AG10803 (cell line): Measurements from ENCODE around the gene ACAN.

ENCODE experiments used
- DNase-seq: peaks from one replicate; pipeline ENCODE4 v3.0.0; 2010; ENCODE audit warnings: low read depth
- H3K4me3 ChIP-seq: 2 replicates; pipeline ENCODE4 v1.5.1; 2011; ENCODE audit warnings: mild to moderate bottlenecking, low read length, control low read depth
- CTCF ChIP-seq: conservative IDR thresholded peaks from 2 replicates; pipeline ENCODE4 v1.5.1; 2011; ENCODE audit warnings: mild to moderate bottlenecking, low read length, control low read depth, inconsistent platforms

ACAN gene

DNA sequence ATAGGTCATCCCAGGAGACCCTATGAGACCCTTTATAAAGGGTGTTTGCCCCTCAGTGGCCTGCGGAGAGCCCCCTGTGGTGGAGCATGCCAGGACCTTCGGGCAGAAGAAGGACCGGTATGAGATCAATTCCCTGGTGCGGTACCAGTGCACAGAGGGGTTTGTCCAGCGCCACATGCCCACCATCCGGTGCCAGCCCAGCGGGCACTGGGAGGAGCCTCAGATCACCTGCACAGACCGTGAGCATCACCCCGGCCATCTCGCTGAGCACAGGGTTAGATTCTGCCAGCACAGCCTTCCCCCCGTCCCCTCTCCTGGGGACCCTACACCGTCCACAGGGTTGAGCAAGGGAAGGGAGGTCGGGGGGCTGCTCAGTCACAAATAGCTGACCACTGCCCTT, 70.5 kb downstream of the ACAN start:
- TF ChIP-seq CTCF: no peak
- DNase-seq: no peak
- no peak overlapping the region for H3K4me3 ChIP-seq

DNA sequence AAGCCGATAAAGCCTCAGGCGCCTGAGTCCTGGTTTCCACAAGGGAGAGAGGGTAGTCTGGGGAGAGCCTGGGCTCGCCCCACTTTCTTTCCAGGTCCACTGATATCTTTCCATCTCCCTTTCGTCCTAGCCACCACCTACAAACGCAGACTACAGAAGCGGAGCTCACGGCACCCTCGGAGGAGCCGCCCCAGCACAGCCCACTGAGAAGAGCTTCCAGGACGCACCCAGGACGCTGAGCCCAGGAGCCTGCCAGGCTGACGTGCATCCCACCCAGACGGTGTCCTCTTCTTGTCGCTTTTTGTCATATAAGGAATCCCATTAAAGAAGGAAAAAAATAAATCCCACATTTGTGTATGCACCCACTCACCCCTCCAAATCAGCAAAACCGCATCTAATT, 71.0 kb downstream of the ACAN start:
- no peak for TF ChIP-seq CTCF
- H3K4me3 ChIP-seq: no peak overlapping the region
- no peak for DNase-seq

DNA sequence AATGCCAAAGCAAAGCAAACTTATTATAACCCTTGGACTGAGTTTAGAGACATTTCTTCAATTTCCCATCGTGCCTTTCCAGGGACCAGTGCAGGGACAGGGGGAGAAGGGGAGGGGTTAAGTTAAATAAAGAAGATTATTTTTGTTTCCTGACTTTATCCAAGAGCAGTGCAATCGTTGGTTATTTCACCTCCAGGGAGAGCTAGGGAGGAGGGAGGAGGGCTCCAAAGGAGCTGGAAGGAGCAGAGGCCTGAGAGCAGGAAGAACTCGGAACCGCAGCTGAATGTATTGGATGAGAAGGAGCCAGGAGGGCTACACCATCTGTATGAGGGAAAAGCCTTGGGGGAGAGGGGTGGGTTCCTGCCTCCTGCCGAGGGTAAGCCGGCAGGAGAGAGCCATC, 71.4 kb downstream of the ACAN start:
- no peak for TF ChIP-seq CTCF

GRCh38 chr15:88876573-88876972, 73.3 kb downstream of the ACAN start:
- no peak overlapping the region for H3K4me3 ChIP-seq
- no peak for DNase-seq
- no peak for TF ChIP-seq CTCF

More for the DNA sequence above, 71.4 kb downstream of the ACAN start:
- DNase-seq: no peak
- H3K4me3 ChIP-seq: no peak overlapping the region

DNA sequence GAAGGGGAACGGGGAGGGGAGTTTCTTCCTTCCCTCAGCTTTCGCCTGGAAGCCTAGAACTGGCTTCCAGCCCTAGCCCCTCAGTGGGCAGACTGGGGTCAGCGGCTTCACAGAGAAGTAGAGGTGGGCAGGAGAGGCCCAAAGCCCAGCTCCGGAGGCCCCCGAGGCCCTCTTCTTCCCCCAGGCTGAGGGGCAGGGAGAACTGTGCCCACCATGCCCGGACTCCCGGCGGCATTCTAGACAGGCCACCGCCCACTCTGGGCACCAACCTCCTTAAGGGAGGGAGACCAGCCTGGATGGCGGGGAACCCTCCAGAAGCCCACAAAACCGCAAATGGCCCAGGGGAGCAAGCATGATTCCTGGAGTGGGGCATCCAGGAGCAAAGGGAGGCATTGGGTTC, 74.2 kb downstream of the ACAN start:
- no peak for TF ChIP-seq CTCF
- DNase-seq: no peak
- H3K4me3 ChIP-seq: no peak overlapping the region

DNA sequence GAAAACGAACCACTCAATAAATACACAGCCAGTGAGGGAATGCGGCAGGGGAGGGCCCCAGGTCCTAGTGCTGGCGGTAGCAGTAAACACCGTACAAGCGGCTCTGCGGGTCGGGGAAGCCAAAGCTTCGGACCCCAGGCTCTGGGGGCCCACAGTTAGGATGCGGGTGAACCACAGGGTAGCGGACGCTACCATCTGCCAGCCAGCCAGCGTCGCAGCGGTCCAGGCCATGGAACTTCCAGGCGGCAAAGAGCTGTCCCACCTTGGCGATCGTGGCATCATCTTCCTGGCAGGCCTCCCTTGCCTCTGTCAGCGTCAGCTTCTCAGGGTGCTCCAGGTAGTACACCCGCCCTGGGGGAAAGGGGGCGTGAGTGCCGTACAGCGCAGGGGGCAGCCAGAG, 74.7 kb downstream of the ACAN start:
- DNase-seq: no peak
- no peak overlapping the region for H3K4me3 ChIP-seq
- TF ChIP-seq CTCF: no peak

DNA sequence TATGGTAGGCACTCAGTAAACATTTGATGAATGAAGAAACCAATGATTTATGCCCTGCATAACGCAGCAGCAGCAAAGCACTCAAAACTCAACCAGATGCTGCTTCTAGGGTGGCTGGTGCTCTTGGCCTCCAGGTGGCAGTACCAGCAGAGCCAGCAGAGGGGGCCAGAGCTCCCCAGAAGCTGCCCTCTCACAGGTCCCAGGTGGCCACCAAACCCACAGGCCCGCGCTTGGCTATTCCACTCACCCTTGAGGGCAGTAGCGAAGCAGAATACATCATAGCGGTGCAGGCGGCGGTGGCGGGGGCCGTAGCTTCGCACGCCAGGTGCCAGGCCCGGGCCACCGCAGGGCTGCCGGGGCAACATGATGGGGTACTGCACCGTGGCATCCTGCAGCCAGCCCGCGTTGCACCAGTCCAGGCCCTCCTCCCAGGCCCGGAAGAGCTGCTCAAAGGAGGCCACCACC, 75.5 kb downstream of the ACAN start:
- no peak overlapping the region for H3K4me3 ChIP-seq
- peak; percentile 85 for TF ChIP-seq CTCF
- peak; percentile 70 for DNase-seq
